ENCODE results near the gene TBC1D14. TPM values are rescaled to one million over a fixed set of nuclear protein-coding genes. Genes with fewer than 3 reads are reported as not detected.

Gene TBC1D14
- total and polyA plus RNA-seq, 9 of the 15 experiments (the other 6 are each of a cell fraction or from before 2014, with no cell fraction given): 2.1 to 59.6 (median 44.8) TPM

- TF ChIP-seq CHD7 (IDR thresholded peaks at IDR 0.05; ENCODE audit: low read depth, low read length) (no peak), UBTF (IDR thresholded peaks at IDR 0.05; ENCODE audit: borderline replicate concordance in 1 of 2, low read depth in 2 of 2, low read length in 2 of 2) (peak in 1 of 2 experiments; percentile 64; a peak in 2 of 4 replicates), ELK3 (CRISPR knock-in tag; IDR thresholded peaks at IDR 0.05) (no peak), CREM (IDR thresholded peaks at IDR 0.05; ENCODE audit: low read depth) (peak; percentile 79), AFF1 (IDR thresholded peaks at IDR 0.05; ENCODE audit: low read depth in 1 of 2, partially characterized antibody in 2 of 2) (no peak), XRCC3 (IDR thresholded peaks at IDR 0.05) (no peak)
Observed at GRCh38 chr4:6986781-6987587, 77.4 kb downstream of the TBC1D14 start (continued).

Data from K562 (cell line).